PC-3 (cell line): Measurements from ENCODE around the gene PABPN1L. TPM values are rescaled to one million over a fixed set of nuclear protein-coding genes. Genes with fewer than 3 reads are reported as not detected.

ENCODE experiments used
- ATAC-seq: fragments of 200-7000 bp; cut with Tn5 transposase; 2 replicates; pipeline ENCODE4 v1.9.1; 2020; ENCODE audit warnings: mild to moderate bottlenecking, moderate library complexity
- BruUV-seq: library from RNA; stranded (reverse); fragments of 400-500 nt; replicated peaks from 2 replicates; lab custom pipeline; 2021; lab: Mats Ljungman, UMichigan
- CTCF ChIA-PET: fragments of 300-600 bp; sonication (Branson Sonifier 250); formaldehyde crosslinking; loops from one replicate; lab custom pipeline; 2022; ENCODE audit warnings: antibody characterized with exemption; lab: Charles Lee
- POLR2A ChIA-PET: fragments of 300-600 bp; sonication (Branson Sonifier 250); formaldehyde crosslinking; loops from one replicate; lab custom pipeline; 2022; ENCODE audit warnings: antibody characterized with exemption; ENCODE audit not compliant: unreplicated experiment; lab: Charles Lee
- DNase-seq: peaks from one replicate; pipeline ENCODE4 v3.0.0-alpha.2; 2015
- H2AFZ ChIP-seq: fragments of 300-600 bp; sonication (generic); 2 replicates; pipeline ENCODE4 v1.6.0; 2016; ENCODE audit warnings: antibody characterized with exemption, low read length
- H3F3A ChIP-seq: fragments of 300-600 bp; sonication (generic); one replicate; pipeline ENCODE4 v1.6.0; 2017; ENCODE audit warnings: antibody characterized with exemption, low read length, control low read depth, mild to moderate bottlenecking; ENCODE audit not compliant: unreplicated experiment
- H3K27ac ChIP-seq: fragments of 300-600 bp; sonication (generic); 2 replicates; pipeline ENCODE4 v1.5.1; 2016; ENCODE audit warnings: mild to moderate bottlenecking, low read length
- H3K27me3 ChIP-seq: fragments of 300-600 bp; sonication (generic); 2 replicates; pipeline ENCODE4 v1.6.1; 2016; ENCODE audit warnings: low read length, mixed read lengths
- H3K36me3 ChIP-seq: fragments of 300-600 bp; sonication (generic); 2 replicates; pipeline ENCODE4 v1.6.1; 2016; ENCODE audit warnings: low read depth, mixed run types, low read length, mixed read lengths
- H3K4me1 ChIP-seq: fragments of 300-600 bp; sonication (generic); 2 replicates; pipeline ENCODE4 v1.5.1; 2016; ENCODE audit warnings: low read length; ENCODE audit not compliant: insufficient read depth
- H3K4me2 ChIP-seq: fragments of 300-600 bp; sonication (generic); 2 replicates; pipeline ENCODE4 v1.6.0; 2016; ENCODE audit warnings: low read length
- H3K4me3 ChIP-seq: fragments of 300-600 bp; sonication (generic); 2 replicates; pipeline ENCODE4 v1.5.1; 2016; ENCODE audit warnings: mild to moderate bottlenecking, low read length, mixed read lengths
- H3K79me2 ChIP-seq: fragments of 300-600 bp; sonication (generic); 2 replicates; pipeline ENCODE4 v1.6.1; 2017; ENCODE audit warnings: low read length, mixed read lengths
- H3K9ac ChIP-seq: fragments of 300-600 bp; sonication (generic); 2 replicates; pipeline ENCODE4 v1.6.0; 2016; ENCODE audit warnings: mild to moderate bottlenecking, low read length
- H3K9me2 ChIP-seq: fragments of 300-600 bp; sonication (generic); replicated peaks from 2 replicates; pipeline ENCODE4 v1.6.1; 2016; ENCODE audit warnings: mixed run types, low read length, mixed read lengths
- H3K9me3 ChIP-seq: fragments of 300-600 bp; sonication (generic); 2 replicates; pipeline ENCODE4 v1.6.1; 2016; ENCODE audit warnings: low read length, mixed read lengths
- H4K20me1 ChIP-seq: fragments of 300-600 bp; sonication (generic); 2 replicates; pipeline ENCODE4 v1.6.1; 2016; ENCODE audit warnings: low read length, mixed read lengths
- CTCF ChIP-seq: fragments of 300-600 bp; sonication (generic); conservative IDR thresholded peaks from 2 replicates; pipeline ENCODE4 v1.5.1; 2017; ENCODE audit warnings: antibody characterized with exemption, low read depth, mild to moderate bottlenecking, low read length
- EZH2 ChIP-seq: fragments of 300-600 bp; sonication (generic); IDR thresholded peaks from one replicate; pipeline ENCODE4 v1.6.1; 2017; ENCODE audit warnings: antibody characterized with exemption, mild to moderate bottlenecking, low read length; ENCODE audit not compliant: unreplicated experiment
- EZH2phosphoT487 ChIP-seq: fragments of 300-600 bp; sonication (generic); IDR thresholded peaks from 2 replicates; pipeline ENCODE4 v1.6.1; 2018; ENCODE audit warnings: mild to moderate bottlenecking, antibody characterized with exemption, low read length, borderline replicate concordance
- intact Hi-C: fragments of 100-400 bp; cut with micrococcal nuclease; formaldehyde crosslinking; loops from 2 replicates; pipeline ENCODE4 v1.9.0; 2023
- total RNA-seq: library from RNA; depleted of rRNA; stranded (reverse); fragments of >200 nt; gene quantifications from 2 replicates; pipeline ENCODE4 v1.2.3, GENCODE V29; 2014

Gene PABPN1L
- total RNA-seq, 1 experiment from 2014 or later = not detected

- no peak for ATAC-seq
- intact Hi-C loops = no loop called here
- no peak for TF ChIP-seq EZH2phosphoT487
- TF ChIP-seq CTCF = no peak
- TF ChIP-seq EZH2 = no peak
- ChIA-PET CTCF (no interaction called here), POLR2A (no interaction called here)
- Histone ChIP-seq H3K4me2 (no peak overlapping the region), H4K20me1 (no peaks in the 10 kb centered on the region), H3K9ac (no peak overlapping the region), H3K27me3 (no peaks in the 10 kb centered on the region), H3K4me3 (no peak overlapping the region), H3K79me2 (no peaks in the 10 kb centered on the region), H3K9me2 (no peaks in the 10 kb centered on the region), H3F3A (no peaks in the 10 kb centered on the region), H2AFZ (no peak overlapping the region), H3K36me3 (no peaks in the 10 kb centered on the region), H3K27ac (no peak overlapping the region), H3K9me3 (no peaks in the 10 kb centered on the region), H3K4me1 (no peaks in the 10 kb centered on the region)
- DNase-seq = no peak
- BruUV-seq = no TSS peak
These were observed 28.7 kb downstream of the PABPN1L start for GRCh38 chr16:88837806-88838205.

- intact Hi-C loops = no loop called here
- H2AFZ ChIP-seq = no peak overlapping the region
- no peak overlapping the region for H3K4me2 ChIP-seq
- CTCF ChIA-PET = no interaction called here
- no peaks in the 10 kb centered on the region for H4K20me1 ChIP-seq
- no peaks in the 10 kb centered on the region for H3K4me1 ChIP-seq
- H3K9me2 ChIP-seq = no peaks in the 10 kb centered on the region
- TF ChIP-seq CTCF (no peak), EZH2phosphoT487 (no peak), EZH2 (no peak)
- H3K9ac ChIP-seq = no peak overlapping the region
- DNase-seq (no peak), ATAC-seq (no peak)
- no peaks in the 10 kb centered on the region for H3K36me3 ChIP-seq
- no peaks in the 10 kb centered on the region for H3K27me3 ChIP-seq
- POLR2A ChIA-PET = no interaction called here
- H3K79me2 ChIP-seq = no peaks in the 10 kb centered on the region
- H3K9me3 ChIP-seq = no peaks in the 10 kb centered on the region
- BruUV-seq = no TSS peak
- H3F3A ChIP-seq = no peaks in the 10 kb centered on the region
- H3K4me3 ChIP-seq = no peak overlapping the region
- H3K27ac ChIP-seq = no peak overlapping the region
These were observed 29.7 kb downstream of the PABPN1L start for GRCh38 chr16:88836791-88837190.

- CTCF ChIA-PET = no interaction called here
These were observed 30.6 kb downstream of the PABPN1L start for GRCh38 chr16:88835818-88836217.

More at GRCh38 chr16:88835818-88836217, 30.6 kb downstream of the PABPN1L start:
- H2AFZ ChIP-seq = no peak overlapping the region
- no peak overlapping the region for H3K4me3 ChIP-seq
- ATAC-seq = no peak
- H3K27me3 ChIP-seq = no peaks in the 10 kb centered on the region
- intact Hi-C loops = no loop called here
- BruUV-seq = no TSS peak
- DNase-seq = no peak
- H3K4me1 ChIP-seq = no peaks in the 10 kb centered on the region
- no peaks in the 10 kb centered on the region for H4K20me1 ChIP-seq
- no peak overlapping the region for H3K27ac ChIP-seq
- no peaks in the 10 kb centered on the region for H3K79me2 ChIP-seq
- TF ChIP-seq CTCF (no peak), EZH2 (no peak), EZH2phosphoT487 (no peak)
- H3K9me2 ChIP-seq = no peaks in the 10 kb centered on the region
- POLR2A ChIA-PET = no interaction called here
- no peaks in the 10 kb centered on the region for H3K9me3 ChIP-seq
- H3K9ac ChIP-seq = no peak overlapping the region
- H3F3A ChIP-seq = no peaks in the 10 kb centered on the region
- no peaks in the 10 kb centered on the region for H3K36me3 ChIP-seq
- H3K4me2 ChIP-seq = no peak overlapping the region
